CD4-positive, alpha-beta T cell (primary cell): ENCODE measurements around the gene RBMS3. TPM values are rescaled to one million over a fixed set of nuclear protein-coding genes. Genes with fewer than 3 reads are reported as not detected.

ENCODE experiments used
- ATAC-seq: fragments of 200-7000 bp; cut with Tn5 transposase; one replicate; pipeline ENCODE4 v1.10.0; 2022; ENCODE audit warnings: mild to moderate bottlenecking; ENCODE audit not compliant: poor library complexity
- CTCF ChIA-PET: fragments of 350-600 bp; sonication (Branson Sonifier 250); formaldehyde crosslinking; loops from one replicate; lab custom pipeline; 2021; ENCODE audit warnings: antibody characterized with exemption, inconsistent platforms; lab: Charles Lee
- POLR2A ChIA-PET: fragments of 350-600 bp; sonication (Branson Sonifier 250); formaldehyde crosslinking; loops from one replicate; lab custom pipeline; 2021; ENCODE audit warnings: antibody characterized with exemption, inconsistent platforms; lab: Charles Lee
- DNase-seq, 14 experiments: peaks; one replicate each; pipeline ENCODE4 v3.0.0-alpha.2; 2013 to 2020; ENCODE audit warnings: mixed read lengths in 2 of 14
- H3K27ac ChIP-seq, 2 donors: one replicate each; pipeline versions ENCODE4 v1.5.1 to v1.7.0; 2013; ENCODE audit warnings: low read length in 2 of 2, low read depth in 1 of 2, mild to moderate bottlenecking in 1 of 2
- H3K27me3 ChIP-seq, 2 experiments: 1 replicate in 1 of 2; 2 replicates in 1 of 2; pipeline versions ENCODE4 v1.6.1 to v1.7.0; 2013; ENCODE audit warnings: low read length in 2 of 2, control low read depth in 1 of 2, mild to moderate bottlenecking in 1 of 2, moderate library complexity in 1 of 2; ENCODE audit not compliant: insufficient read depth in 2 of 2, control insufficient read depth in 1 of 2
- H3K36me3 ChIP-seq: one replicate; pipeline ENCODE4 v1.6.1; 2013; ENCODE audit warnings: low read length, control low read depth; ENCODE audit not compliant: insufficient read depth
- H3K4me1 ChIP-seq: one replicate; pipeline ENCODE4 v1.6.1; 2013; ENCODE audit warnings: low read length, control low read depth; ENCODE audit not compliant: insufficient read depth
- H3K4me3 ChIP-seq: one replicate; pipeline ENCODE4 v1.5.1; 2013; ENCODE audit warnings: mild to moderate bottlenecking, low read length, moderate library complexity
- H3K9me3 ChIP-seq, 2 experiments: 1 replicate in 1 of 2; 2 replicates in 1 of 2; pipeline versions ENCODE4 v1.6.1 to v1.7.0; 2013; ENCODE audit warnings: low read length in 2 of 2, mild to moderate bottlenecking in 2 of 2, control low read depth in 1 of 2, moderate library complexity in 1 of 2; ENCODE audit not compliant: control insufficient read depth in 1 of 2, insufficient read depth in 1 of 2
- H3K27ac Mint-ChIP-seq: one replicate; pipeline ENCODE4 v1.8.0; 2020; ENCODE audit warnings: mixed read lengths
- H3K27me3 Mint-ChIP-seq: one replicate; pipeline ENCODE4 v1.8.0; 2021; ENCODE audit warnings: mixed read lengths
- H3K36me3 Mint-ChIP-seq: one replicate; pipeline ENCODE4 v1.8.0; 2021; ENCODE audit warnings: low read depth, mixed read lengths
- H3K4me1 Mint-ChIP-seq: one replicate; pipeline ENCODE4 v1.8.0; 2021; ENCODE audit warnings: low read depth, mixed read lengths
- H3K4me3 Mint-ChIP-seq: one replicate; pipeline ENCODE4 v1.8.0; 2020; ENCODE audit warnings: mild to moderate bottlenecking, mixed read lengths
- H3K9me3 Mint-ChIP-seq: one replicate; pipeline ENCODE4 v1.8.0; 2020; ENCODE audit warnings: mixed read lengths
- CTCF ChIP-seq: fragments of 200-600 bp; IDR thresholded peaks from one replicate; pipeline ENCODE4 v1.8.0; 2022; ENCODE audit warnings: antibody characterized with exemption, mild to moderate bottlenecking
- intact Hi-C, 2 experiments: fragments of 100-400 bp; cut with DNase I in 1 of 2; cut with micrococcal nuclease in 1 of 2; formaldehyde crosslinking; loops; one replicate each; pipeline versions ENCODE4 v1.15.1 to v1.9.0; 2023 to 2025; cut with DNase I, micrococcal nuclease
- total RNA-seq, 174 experiments: library from RNA in 2 of 174; stranded (reverse) in 2 of 174; gene quantifications; one replicate each; pipeline ENCODE4 v1.2.3 and lab custom pipeline; 2021 to 2026

RBMS3 gene
- total RNA-seq, 2 experiments from 2014 or later, result 1.6 to 1.7 TPM

- Mint-ChIP-seq H3K9me3 (no peaks in the 10 kb centered on the region), H3K4me3 (no peak overlapping the region), H3K27ac (no peak overlapping the region), H3K36me3 (no peaks in the 10 kb centered on the region), H3K4me1 (no peaks in the 10 kb centered on the region), H3K27me3 (no peaks in the 10 kb centered on the region)
- DNase-seq (peak in 13 of 14 experiments; percentile 2 to 67 (median 31)), ATAC-seq (peak; percentile 48)
- H3K27me3 ChIP-seq, result no peaks in the 10 kb centered on the region
- H3K4me1 ChIP-seq, result no peaks in the 10 kb centered on the region
- ChIA-PET POLR2A (no interaction called here), CTCF (no interaction called here)
- no peaks in the 10 kb centered on the region for H3K9me3 ChIP-seq
- intact Hi-C loops, result loop anchor here (1.0 to 10.0 kb wide), 4 partner anchors 738 to 1752 kb away; no protein-coding TSS in a partner anchor
- H3K4me3 ChIP-seq, result no peak overlapping the region
- peak; percentile 65 for TF ChIP-seq CTCF
- no peak overlapping the region for H3K27ac ChIP-seq
- H3K36me3 ChIP-seq, result no peaks in the 10 kb centered on the region
Observed at GRCh38 chr3:30012941-30013543, 732.2 kb downstream of the RBMS3 start.

GRCh38 chr3:30017901-30018300 is 737.0 kb downstream of the RBMS3 start:
- ATAC-seq, result no peak
- Mint-ChIP-seq H3K4me1 (no peaks in the 10 kb centered on the region), H3K27me3 (peaks cover 14% of the 10 kb centered on the region), H3K9me3 (no peaks in the 10 kb centered on the region), H3K4me3 (no peak overlapping the region), H3K36me3 (no peaks in the 10 kb centered on the region), H3K27ac (no peak overlapping the region)
- DNase-seq, result no peak
- Histone ChIP-seq H3K27me3 (peaks cover 0 to 6% of the 10 kb centered on the region in 2 experiments), H3K4me1 (no peaks in the 10 kb centered on the region), H3K36me3 (no peaks in the 10 kb centered on the region), H3K9me3 (no peaks in the 10 kb centered on the region), H3K4me3 (no peak overlapping the region), H3K27ac (no peak overlapping the region)
- no peak for TF ChIP-seq CTCF
- intact Hi-C loops, result loop anchor here in 1 of 2 experiments (10.0 kb wide), 1 partner anchor 1747 kb away; no protein-coding TSS in a partner anchor
- ChIA-PET CTCF (no interaction called here), POLR2A (no interaction called here)

- CTCF ChIA-PET, result no interaction called here
- H3K9me3 ChIP-seq, result no peaks in the 10 kb centered on the region
- POLR2A ChIA-PET, result no interaction called here
- peaks cover 19% of the 10 kb centered on the region for H3K27me3 Mint-ChIP-seq
- H3K36me3 ChIP-seq, result no peaks in the 10 kb centered on the region
- H3K27ac Mint-ChIP-seq, result no peak overlapping the region
- H3K9me3 Mint-ChIP-seq, result no peaks in the 10 kb centered on the region
- intact Hi-C loops, result no loop called here
- H3K27me3 ChIP-seq, result peaks cover 0 to 6% of the 10 kb centered on the region in 2 experiments
- H3K4me3 ChIP-seq, result no peak overlapping the region
- no peaks in the 10 kb centered on the region for H3K4me1 Mint-ChIP-seq
- no peak overlapping the region for H3K4me3 Mint-ChIP-seq
- ATAC-seq, result no peak
- DNase-seq, result no peak
- no peaks in the 10 kb centered on the region for H3K4me1 ChIP-seq
- TF ChIP-seq CTCF, result no peak
- H3K27ac ChIP-seq, result no peak overlapping the region
- no peaks in the 10 kb centered on the region for H3K36me3 Mint-ChIP-seq
Observed at GRCh38 chr3:30020380-30020779, 739.5 kb downstream of the RBMS3 start.
